ENCODE measurements around the gene CLIP1.

DNA sequence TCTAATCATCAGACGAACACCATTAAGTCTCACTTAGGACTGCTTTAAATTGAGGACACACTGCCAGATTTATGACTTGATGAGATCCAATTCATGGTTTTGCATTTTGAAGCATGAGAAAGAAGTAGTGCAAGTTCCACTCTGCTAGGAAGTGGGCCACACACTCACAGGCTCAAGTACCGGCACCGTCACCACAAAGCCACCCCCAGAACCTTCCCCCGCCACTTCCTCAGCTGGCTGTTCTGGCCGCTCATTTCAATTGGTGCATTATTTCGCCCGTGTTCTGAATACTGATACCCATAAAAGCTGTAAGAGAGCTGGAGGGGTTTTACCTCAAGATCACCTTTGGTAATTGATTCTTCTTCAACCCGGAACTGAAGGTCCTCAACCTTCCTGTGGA is 70.1 kb downstream of the CLIP1 start:
- TF ChIP-seq POLR2A (IDR thresholded peaks at IDR 0.05; ENCODE audit: low read length) (no peak), GATA1 (IDR thresholded peaks at IDR 0.05; ENCODE audit: low read depth, low read length) (no peak)
